HCT116 (cell line): ENCODE data around the gene CD200R1L. TPM values are rescaled to one million over a fixed set of nuclear protein-coding genes. Genes with fewer than 3 reads are reported as not detected.

Experiments
- ATAC-seq: fragments of 200-7000 bp; cut with Tn5 transposase; 2 replicates; pipeline ENCODE4 v1.9.1; 2020; ENCODE audit warnings: mild to moderate bottlenecking, moderate library complexity
- BruUV-seq: library from RNA; stranded (reverse); fragments of 400-500 nt; replicated peaks from 2 replicates; lab custom pipeline; 2021; lab: Mats Ljungman, UMichigan
- CTCF ChIA-PET: fragments of 300-600 bp; sonication (Branson Sonifier 250); formaldehyde crosslinking; loops from one replicate; lab custom pipeline; 2021; ENCODE audit warnings: antibody characterized with exemption; lab: Charles Lee
- POLR2A ChIA-PET: fragments of 300-600, 350-600 bp; sonication (Branson Sonifier 250); formaldehyde crosslinking; loops from one replicate; lab custom pipeline; 2021; ENCODE audit warnings: antibody characterized with exemption; lab: Charles Lee
- RAD21 ChIA-PET, 2 experiments: fragments of 300-600 bp; sonication (Branson Sonifier 250); formaldehyde crosslinking; loops; one replicate each; lab custom pipeline; 2023; ENCODE audit warnings: low total read pairs in 2 of 2; ENCODE audit not compliant: uncharacterized antibody in 2 of 2, unreplicated experiment in 2 of 2, low non-redundant PET in 1 of 2; lab: Charles Lee
- DNase-seq: peaks from one replicate; pipeline ENCODE4 v3.0.0-alpha.2; 2010; ENCODE audit warnings: low read depth, low spot score
- H2AFZ ChIP-seq: fragments of 200-600 bp; shearing (Covaris generic), sonication (generic); 2 replicates; pipeline ENCODE4 v1.6.1; 2017; ENCODE audit warnings: low read depth, mixed run types, mixed read lengths, antibody characterized with exemption, low read length; ENCODE audit not compliant: poor library complexity, severe bottlenecking
- H3K27ac ChIP-seq: 2 replicates; pipeline ENCODE4 v1.5.1; 2012; ENCODE audit warnings: low read depth, low read length
- H3K27me3 ChIP-seq: fragments of 200-600 bp; sonication (generic); 2 replicates; pipeline ENCODE4 v1.6.1; 2016; ENCODE audit warnings: mixed run types, low read length, mixed read lengths; ENCODE audit not compliant: insufficient read depth
- H3K36me3 ChIP-seq, 2 experiments: fragments of 200-500 bp in 1 of 2; fragments of 200-600 bp in 1 of 2; sonication (Bioruptor generic) in 1 of 2; sonication (generic) in 1 of 2; 2 replicates each; pipeline versions ENCODE4 v1.5.1 to v1.6.1; 2014 to 2016; ENCODE audit warnings: low read length in 2 of 2, inconsistent platforms in 1 of 2, mixed read lengths in 1 of 2, mixed run types in 1 of 2; ENCODE audit not compliant: insufficient read depth in 2 of 2, control insufficient read depth in 1 of 2
- H3K4me1 ChIP-seq, 2 experiments: fragments of 200-600 bp in 1 of 2; sonication (generic) in 1 of 2; 2 replicates each; pipeline versions ENCODE4 v1.5.1 to v1.6.1; 2012 to 2017; ENCODE audit warnings: low read length in 2 of 2, inconsistent platforms in 1 of 2, mild to moderate bottlenecking in 1 of 2, mixed read lengths in 1 of 2, mixed run types in 1 of 2, moderate library complexity in 1 of 2; ENCODE audit not compliant: insufficient read depth in 2 of 2, control insufficient read depth in 1 of 2
- H3K4me2 ChIP-seq: fragments of 200-600 bp; sonication (generic); 2 replicates; pipeline ENCODE4 v1.6.1; 2017; ENCODE audit warnings: mixed run types, low read length, mixed read lengths
- H3K4me3 ChIP-seq, 2 experiments: fragments of 200-600 bp in 1 of 2; sonication (generic) in 1 of 2; replicated peaks in 1 of 2; 2 replicates each; pipeline ENCODE4 v1.5.1; 2011 to 2016; ENCODE audit warnings: low read length in 2 of 2, control low read depth in 1 of 2, low read depth in 1 of 2, mild to moderate bottlenecking in 1 of 2, mixed read lengths in 1 of 2, mixed run types in 1 of 2
- H3K79me2 ChIP-seq: fragments of 200-600 bp; sonication (generic); 2 replicates; pipeline ENCODE4 v1.6.1; 2017; ENCODE audit warnings: mild to moderate bottlenecking, mixed run types, low read length, moderate library complexity, mixed read lengths; ENCODE audit not compliant: insufficient read depth
- H3K9ac ChIP-seq: fragments of 200-600 bp; sonication (generic); 2 replicates; pipeline ENCODE4 v1.6.1; 2016; ENCODE audit warnings: low read length, mixed read lengths
- H3K9me2 ChIP-seq: fragments of 200-600 bp; sonication (generic), shearing (Covaris generic); 2 replicates; pipeline ENCODE4 v1.6.1; 2017; ENCODE audit warnings: mixed run types, mild to moderate bottlenecking, moderate library complexity; ENCODE audit not compliant: insufficient read depth
- H3K9me3 ChIP-seq, 2 experiments: fragments of 200-500 bp in 1 of 2; fragments of 200-600 bp in 1 of 2; sonication (Bioruptor generic) in 1 of 2; sonication (generic) in 1 of 2; 2 replicates each; pipeline ENCODE4 v1.6.1; 2014 to 2017; ENCODE audit warnings: low read length in 2 of 2, mixed read lengths in 2 of 2, inconsistent platforms in 1 of 2, low read depth in 1 of 2, mild to moderate bottlenecking in 1 of 2, mixed run types in 1 of 2, moderate library complexity in 1 of 2; ENCODE audit not compliant: control insufficient read depth in 1 of 2, insufficient read depth in 1 of 2
- H4K20me1 ChIP-seq: fragments of 200-600 bp; sonication (generic), shearing (Covaris generic); 2 replicates; pipeline ENCODE4 v1.6.1; 2017; ENCODE audit warnings: mixed run types, mild to moderate bottlenecking, moderate library complexity; ENCODE audit not compliant: insufficient read depth
- CBX3 ChIP-seq: IDR thresholded peaks from 2 replicates; pipeline ENCODE4 v1.6.1; 2012; ENCODE audit warnings: low read depth
- CTCF ChIP-seq, 3 experiments: fragments of 200-600 bp in 1 of 3; sonication (generic) in 1 of 3; IDR thresholded peaks in 2 of 3; conservative IDR thresholded peaks in 1 of 3; 2 replicates each; pipeline ENCODE4 v1.5.1; 2012 to 2017; ENCODE audit warnings: low read depth in 2 of 3, low read length in 2 of 3, antibody characterized with exemption in 1 of 3, borderline replicate concordance in 1 of 3, control low read depth in 1 of 3, mild to moderate bottlenecking in 1 of 3, mixed read lengths in 1 of 3, mixed run types in 1 of 3, moderate library complexity in 1 of 3; ENCODE audit not compliant: insufficient read depth in 1 of 3
- EGR1 ChIP-seq: IDR thresholded peaks from 2 replicates; pipeline ENCODE4 v1.6.1; 2012; ENCODE audit warnings: low read depth
- ELF1 ChIP-seq: IDR thresholded peaks from 2 replicates; pipeline ENCODE4 v1.6.1; 2012; ENCODE audit warnings: low read depth, borderline replicate concordance
- EZH2 ChIP-seq: fragments of 200-600 bp; sonication (generic); IDR thresholded peaks from 2 replicates; pipeline ENCODE4 v1.6.1; 2017; ENCODE audit warnings: antibody characterized with exemption, mixed run types
- EZH2phosphoT487 ChIP-seq: fragments of 200-600 bp; IDR thresholded peaks from 2 replicates; pipeline ENCODE4 v1.6.1; 2018; ENCODE audit warnings: antibody characterized with exemption, borderline replicate concordance
- FOSL1 ChIP-seq: IDR thresholded peaks from 2 replicates; pipeline ENCODE4 v1.6.1; 2012; ENCODE audit warnings: low read depth
- JUND ChIP-seq: IDR thresholded peaks from 2 replicates; pipeline ENCODE4 v1.6.1; 2012
- MAX ChIP-seq: IDR thresholded peaks from 2 replicates; pipeline ENCODE4 v1.6.1; 2012
- POLR2AphosphoS5 ChIP-seq: IDR thresholded peaks from 2 replicates; pipeline ENCODE4 v1.6.1; 2011; ENCODE audit warnings: mild to moderate bottlenecking, low read depth, low read length, moderate library complexity
- REST ChIP-seq: IDR thresholded peaks from 2 replicates; pipeline ENCODE4 v1.6.1; 2012; ENCODE audit warnings: low read depth
- SIN3A ChIP-seq: IDR thresholded peaks from 2 replicates; pipeline ENCODE4 v1.6.1; 2012; ENCODE audit warnings: low read depth
- SP1 ChIP-seq: IDR thresholded peaks from 2 replicates; pipeline ENCODE4 v1.6.1; 2012; ENCODE audit warnings: low read depth
- SRF ChIP-seq: IDR thresholded peaks from 2 replicates; pipeline ENCODE4 v1.6.1; 2012; ENCODE audit warnings: low read depth
- ZBTB33 ChIP-seq: IDR thresholded peaks from 2 replicates; pipeline ENCODE4 v1.6.1; 2011; ENCODE audit warnings: mild to moderate bottlenecking, low read length, moderate library complexity; ENCODE audit not compliant: insufficient replicate concordance; ENCODE audit errors: extremely low read depth
- ZFX ChIP-seq: fragments of 450-650 bp; IDR thresholded peaks from 2 replicates; pipeline ENCODE4 v1.6.1; 2017
- ZNF274 ChIP-seq: fragments of 200-500 bp; sonication (Bioruptor generic); IDR thresholded peaks from 2 replicates; pipeline ENCODE4 v1.6.1; 2014; ENCODE audit warnings: mild to moderate bottlenecking, low read depth, low read length, inconsistent platforms
- intact Hi-C: fragments of 100-400 bp; cut with micrococcal nuclease; formaldehyde crosslinking; loops from 2 replicates; pipeline ENCODE4 v1.10.0; 2022
- total RNA-seq: library from RNA; stranded (reverse); gene quantifications from one replicate; pipeline ENCODE4 v1.2.1, GENCODE V29; 2021; ENCODE audit not compliant: unreplicated experiment
- TF ChIP-seq, protein P1 (sequence below): IDR thresholded peaks from 2 replicates; pipeline ENCODE4 v1.6.1; 2012

The CD200R1L gene
- total RNA-seq, 1 experiment from 2014 or later = not detected

DNA sequence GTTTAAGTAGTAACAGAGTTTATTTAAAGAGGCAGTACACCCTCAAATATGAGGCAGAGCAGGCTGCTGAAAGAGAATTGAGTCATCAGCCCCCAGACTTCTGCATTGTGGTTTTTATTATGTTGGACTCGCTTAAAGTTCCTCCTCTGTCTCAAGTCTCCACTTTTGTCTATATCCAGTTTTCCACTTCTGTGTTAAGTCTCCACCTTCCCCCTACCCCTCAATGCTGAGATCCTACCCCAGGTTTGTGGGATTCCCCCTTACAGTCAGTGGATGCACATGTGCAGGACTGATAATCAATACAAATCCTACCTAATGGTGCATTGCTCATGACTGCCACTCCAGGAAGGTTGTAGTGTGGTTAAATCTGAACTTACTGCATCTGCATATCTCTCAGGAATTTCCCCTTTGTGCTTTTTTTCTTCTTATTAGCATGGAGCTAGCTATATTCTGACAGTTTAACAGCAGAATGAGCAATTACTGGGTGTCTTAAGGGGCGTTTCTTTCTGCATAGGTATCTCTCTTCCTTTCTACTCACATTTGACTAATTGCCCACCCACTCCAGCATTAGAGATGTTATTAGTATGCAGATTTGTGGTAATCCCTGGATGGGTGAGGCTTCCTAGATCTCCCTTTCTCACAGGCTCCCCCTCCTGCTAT is 11.9 kb upstream of the CD200R1L start (continued):
- TF ChIP-seq MAX (no peak), CBX3 (no peak), EGR1 (no peak)

GRCh38 chr3:112857526-112857925 is 10.9 kb upstream of the CD200R1L start:
- Histone ChIP-seq H3K27me3 (no peaks in the 10 kb centered on the region), H3K36me3 (no peaks in the 10 kb centered on the region), H3K4me3 (no peak overlapping the region), H3K4me1 (no peaks in the 10 kb centered on the region), H3K27ac (no peak overlapping the region), H3K9ac (no peak overlapping the region), H3K79me2 (no peaks in the 10 kb centered on the region), H2AFZ (no peak overlapping the region), H3K9me2 (no peaks in the 10 kb centered on the region), H3K4me2 (no peak overlapping the region), H3K9me3 (no peaks in the 10 kb centered on the region), H4K20me1 (no peaks in the 10 kb centered on the region)
- ATAC-seq (no peak), DNase-seq (no peak)
- BruUV-seq = no TSS peak
- ChIA-PET RAD21 (no interaction called here), POLR2A (no interaction called here), CTCF (no interaction called here)
- intact Hi-C loops = no loop called here
- no peak for TF ChIP-seq SP1
- TF ChIP-seq ZNF274 = no peak
- TF ChIP-seq CTCF (IDR thresholded peaks at IDR 0.05 in 2 of 3, conservative IDR thresholded peaks at IDR 0.05 in 1 of 3; ENCODE audit: borderline replicate concordance in 1 of 3, insufficient read depth in 1 of 3, low read depth in 2 of 3, low read length in 2 of 3) = no peak
- TF ChIP-seq EZH2phosphoT487 = no peak
- TF ChIP-seq, protein P1, sequence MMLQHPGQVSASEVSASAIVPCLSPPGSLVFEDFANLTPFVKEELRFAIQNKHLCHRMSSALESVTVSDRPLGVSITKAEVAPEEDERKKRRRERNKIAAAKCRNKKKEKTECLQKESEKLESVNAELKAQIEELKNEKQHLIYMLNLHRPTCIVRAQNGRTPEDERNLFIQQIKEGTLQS = no peak
- TF ChIP-seq FOSL1 = no peak
- TF ChIP-seq MAX = no peak
- no peak for TF ChIP-seq POLR2AphosphoS5
- no peak for TF ChIP-seq ZFX
- TF ChIP-seq EZH2 = no peak
- no peak for TF ChIP-seq JUND
- TF ChIP-seq ZBTB33 = no peak
- no peak for TF ChIP-seq EGR1
- no peak for TF ChIP-seq ELF1
- no peak for TF ChIP-seq CBX3
- TF ChIP-seq REST = no peak
- TF ChIP-seq SIN3A = no peak
- TF ChIP-seq SRF = no peak
